HG03060 (cell line): Measurements from ENCODE around the gene NKX3-2.

Experiments used
- ATAC-seq: cut with Tn5 transposase; IDR thresholded peaks from one replicate; pipeline ENCODE4 v1.9.1; 2021; ENCODE audit warnings: low read depth, moderate number of reproducible peaks; ENCODE audit not compliant: unreplicated experiment

NKX3-2 gene

GRCh38 chr4:13515268-13515667 is 29.0 kb downstream of the NKX3-2 start:
- no peak for ATAC-seq

GRCh38 chr4:13514722-13515121 is 29.6 kb downstream of the NKX3-2 start:
- ATAC-seq, result no peak

GRCh38 chr4:13511101-13511500 is 33.2 kb downstream of the NKX3-2 start:
- no peak for ATAC-seq

- no peak for ATAC-seq
These were observed 34.9 kb downstream of the NKX3-2 start for GRCh38 chr4:13509442-13509841.

- ATAC-seq, result no peak
These were observed 39.9 kb downstream of the NKX3-2 start for GRCh38 chr4:13504374-13504773.

- ATAC-seq, result no peak
These were observed 45.8 kb downstream of the NKX3-2 start for GRCh38 chr4:13498469-13498868.

- no peak for ATAC-seq
These were observed 47.7 kb downstream of the NKX3-2 start for GRCh38 chr4:13496605-13497004.

GRCh38 chr4:13495753-13496152 is 48.6 kb downstream of the NKX3-2 start:
- ATAC-seq, result no peak

- no peak for ATAC-seq
These were observed 50.5 kb downstream of the NKX3-2 start for GRCh38 chr4:13493793-13494192.

- no peak for ATAC-seq
These were observed 51.6 kb downstream of the NKX3-2 start for GRCh38 chr4:13492747-13493146.
